ENCODE data around the gene ZNF362.
A peak's percentile ranks its signal among the peaks of the same experiment; 100 is the strongest.

The ZNF362 gene

GRCh38 chr1:33349081-33349759 lies 92.9 kb downstream of the ZNF362 start:
- Histone ChIP-seq H3K36me3 (ENCODE audit: control insufficient read depth, insufficient read depth, low read length) (no peaks in the 10 kb centered on the region), H3K27me3 (replicated peaks; ENCODE audit: control insufficient read depth, insufficient read depth, low read length, poor library complexity, severe bottlenecking) (no peaks in the 10 kb centered on the region), H3K27ac (ENCODE audit: insufficient read depth, low read length, poor library complexity, severe bottlenecking) (peak overlapping the region; percentile 61), H3K4me3 (ENCODE audit: insufficient read depth, low read depth, low read length, poor library complexity, severe bottlenecking) (peak overlapping the region; percentile 72), H3K9me3 (ENCODE audit: control insufficient read depth, low read length) (no peaks in the 10 kb centered on the region), H3K4me1 (ENCODE audit: control insufficient read depth, insufficient read depth, low read length, poor library complexity, severe bottlenecking) (peaks cover 21% of the 10 kb centered on the region)
- DNase-seq, result peak; percentile 13 to 34 (median 26)

GRCh38 chr1:33349778-33350610 lies 93.7 kb downstream of the ZNF362 start:
- H3K27me3 ChIP-seq (replicated peaks; ENCODE audit: control insufficient read depth, insufficient read depth, low read length, poor library complexity, severe bottlenecking), result no peaks in the 10 kb centered on the region
- H3K9me3 ChIP-seq (ENCODE audit: control insufficient read depth, low read length), result no peaks in the 10 kb centered on the region
- H3K27ac ChIP-seq (ENCODE audit: insufficient read depth, low read length, poor library complexity, severe bottlenecking), result peak overlapping the region; percentile 61
- peak overlapping the region; percentile 89 for H3K4me3 ChIP-seq (ENCODE audit: insufficient read depth, low read depth, low read length, poor library complexity, severe bottlenecking)
- DNase-seq, result peak; percentile 71 to 73 (median 73)
- no peaks in the 10 kb centered on the region for H3K36me3 ChIP-seq (ENCODE audit: control insufficient read depth, insufficient read depth, low read length)
- peaks cover 21% of the 10 kb centered on the region for H3K4me1 ChIP-seq (ENCODE audit: control insufficient read depth, insufficient read depth, low read length, poor library complexity, severe bottlenecking)
